Measurements from ENCODE around the gene ELOA. TPM values are rescaled to one million over a fixed set of nuclear protein-coding genes. Genes with fewer than 3 reads are reported as not detected.

The ELOA gene
- total and polyA plus RNA-seq, 9 of the 15 experiments (the other 6 are each of a cell fraction or from before 2014, with no cell fraction given): 31.9 to 98.6 (median 61.3) TPM

GRCh38 chr1:23809751-23810171, 66.5 kb downstream of the ELOA start (continued):
- no peak for TF ChIP-seq BCLAF1 (IDR thresholded peaks at IDR 0.05; ENCODE audit: borderline replicate concordance in 1 of 2, control insufficient read depth in 1 of 2, low read depth in 2 of 2, low read length in 1 of 2)
- no peak for TF ChIP-seq ZNF280A (IDR thresholded peaks at IDR 0.05; ENCODE audit: low read depth, partially characterized antibody)
- no peak for TF ChIP-seq NCOA1 (IDR thresholded peaks at IDR 0.05; ENCODE audit: low read depth)
- TF ChIP-seq GABPA (tag; conservative IDR thresholded peaks at IDR 0.05; ENCODE audit: low read depth): no peak
- TF ChIP-seq PTRF (tag; IDR thresholded peaks at IDR 0.05): no peak
- peak; percentile 99 for TF ChIP-seq LEF1 (IDR thresholded peaks at IDR 0.05)
- no peak for TF ChIP-seq TSC22D4 (tag; IDR thresholded peaks at IDR 0.05)
- TF ChIP-seq NR0B1 (IDR thresholded peaks at IDR 0.05; ENCODE audit: partially characterized antibody): no peak
- TF ChIP-seq ID3 (CRISPR knock-in tag; IDR thresholded peaks at IDR 0.05): no peak
- no peak for TF ChIP-seq ID3 (tag; IDR thresholded peaks at IDR 0.05)
- TF ChIP-seq BACH1 (tag; IDR thresholded peaks at IDR 0.05): no peak
- no peak for TF ChIP-seq ZNF232 (CRISPR knock-in tag; IDR thresholded peaks at IDR 0.05)
- no peak for TF ChIP-seq NFATC3 (IDR thresholded peaks at IDR 0.05)
- no peak for TF ChIP-seq ZNF253 (CRISPR knock-in tag; conservative IDR thresholded peaks at IDR 0.05)
- no peak for TF ChIP-seq ZNF609 (CRISPR knock-in tag; IDR thresholded peaks at IDR 0.05; ENCODE audit: borderline replicate concordance)
- no peak for TF ChIP-seq EHMT2 (IDR thresholded peaks at IDR 0.05)

Data from K562 (cell line).